Loucy (cell line): ENCODE results near the gene NECAP2.

ENCODE experiments used
- H2AFZ ChIP-seq: fragments of 200-600 bp; sonication (generic); 2 replicates; pipeline ENCODE4 v1.6.0; 2016; ENCODE audit warnings: antibody characterized with exemption, mild to moderate bottlenecking, low read length, moderate library complexity
- H3F3A ChIP-seq: fragments of 200-600 bp; 2 replicates; pipeline ENCODE4 v1.6.0; 2016; ENCODE audit warnings: antibody characterized with exemption, low read depth, mild to moderate bottlenecking
- H3K27me3 ChIP-seq: fragments of 200-600 bp; sonication (generic); 2 replicates; pipeline ENCODE4 v1.6.1; 2014; ENCODE audit warnings: low read length, mild to moderate bottlenecking; ENCODE audit not compliant: insufficient read depth, poor library complexity, severe bottlenecking
- H3K36me3 ChIP-seq: fragments of 200-600 bp; sonication (generic); 2 replicates; pipeline ENCODE4 v1.6.1; 2016; ENCODE audit warnings: low read length; ENCODE audit not compliant: insufficient read depth
- H3K4me1 ChIP-seq: fragments of 200-600 bp; sonication (generic); 2 replicates; pipeline ENCODE4 v1.5.1; 2014; ENCODE audit warnings: low read length, mild to moderate bottlenecking; ENCODE audit not compliant: insufficient read depth, poor library complexity, severe bottlenecking
- H3K4me2 ChIP-seq: fragments of 200-600 bp; sonication (generic); 2 replicates; pipeline ENCODE4 v1.6.0; 2014; ENCODE audit warnings: antibody characterized with exemption, low read length, low read depth, mild to moderate bottlenecking; ENCODE audit not compliant: poor library complexity, severe bottlenecking
- H3K4me3 ChIP-seq: fragments of 200-600 bp; sonication (generic); 2 replicates; pipeline ENCODE4 v1.5.1; 2014; ENCODE audit warnings: low read length, mild to moderate bottlenecking, mixed read lengths; ENCODE audit not compliant: poor library complexity, severe bottlenecking
- H3K79me2 ChIP-seq: fragments of 200-600 bp; sonication (generic); 2 replicates; pipeline ENCODE4 v1.6.1; 2014; ENCODE audit warnings: low read length; ENCODE audit not compliant: insufficient read depth
- H3K9ac ChIP-seq: fragments of 200-600 bp; sonication (generic); 2 replicates; pipeline ENCODE4 v1.6.0; 2014; ENCODE audit warnings: mild to moderate bottlenecking, low read depth, low read length, moderate library complexity; ENCODE audit not compliant: poor library complexity, severe bottlenecking
- H3K9me2 ChIP-seq: fragments of 200-600 bp; sonication (generic); replicated peaks from 2 replicates; pipeline ENCODE4 v1.6.1; 2016; ENCODE audit warnings: low read depth, low read length, mixed read lengths
- H3K9me3 ChIP-seq: fragments of 200-600 bp; sonication (generic); 2 replicates; pipeline ENCODE4 v1.6.1; 2014; ENCODE audit warnings: mild to moderate bottlenecking, antibody characterized with exemption, low read length, low read depth; ENCODE audit not compliant: insufficient read depth
- H4K20me1 ChIP-seq: fragments of 200-600 bp; sonication (generic); 2 replicates; pipeline ENCODE4 v1.6.0; 2014; ENCODE audit warnings: antibody characterized with exemption, low read length, mild to moderate bottlenecking; ENCODE audit not compliant: insufficient read depth, poor library complexity, severe bottlenecking
- CTCF ChIP-seq: fragments of 200-600 bp; sonication (generic); conservative IDR thresholded peaks from 2 replicates; pipeline ENCODE4 v1.5.1; 2014; ENCODE audit warnings: mild to moderate bottlenecking, antibody characterized with exemption, low read length
- EZH2phosphoT487 ChIP-seq: fragments of 200-600 bp; IDR thresholded peaks from 2 replicates; pipeline ENCODE4 v1.6.1; 2018; ENCODE audit warnings: antibody characterized with exemption, mild to moderate bottlenecking, moderate library complexity, borderline replicate concordance

The NECAP2 gene

DNA sequence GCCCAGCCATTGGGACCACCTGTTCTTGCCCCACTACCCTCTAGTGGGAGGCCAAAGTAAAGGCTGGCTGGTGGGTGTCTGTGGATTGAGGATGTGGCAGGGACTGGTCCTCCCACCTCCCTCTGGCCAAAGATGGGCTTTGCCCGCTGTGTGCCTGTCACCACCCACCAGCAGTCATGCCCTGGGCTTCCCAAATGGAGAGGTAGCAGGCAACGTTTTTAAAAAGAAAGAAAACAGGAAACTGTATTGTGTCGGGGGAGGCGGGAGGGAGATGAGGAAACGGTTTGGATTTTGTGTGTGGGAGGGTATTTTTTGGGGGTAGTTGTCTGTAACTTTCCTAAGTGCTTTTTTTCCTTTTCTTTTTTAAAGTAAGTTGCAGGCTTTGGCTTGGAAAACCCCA lies 43.4 kb upstream of the NECAP2 start:
- H3K4me3 ChIP-seq = no peak overlapping the region
- H3K9me3 ChIP-seq = no peaks in the 10 kb centered on the region
- H3K79me2 ChIP-seq = peaks cover 24% of the 10 kb centered on the region
- no peaks in the 10 kb centered on the region for H3F3A ChIP-seq
- H3K4me2 ChIP-seq = no peak overlapping the region
- peaks cover 10% of the 10 kb centered on the region for H4K20me1 ChIP-seq
- H3K27me3 ChIP-seq = no peaks in the 10 kb centered on the region
- no peaks in the 10 kb centered on the region for H3K9me2 ChIP-seq
- no peaks in the 10 kb centered on the region for H3K4me1 ChIP-seq
- no peak overlapping the region for H3K9ac ChIP-seq
- no peak overlapping the region for H2AFZ ChIP-seq
- no peak for TF ChIP-seq CTCF
- no peak for TF ChIP-seq EZH2phosphoT487
- peaks cover 70% of the 10 kb centered on the region; the same call in 1 of the 2 replicates for H3K36me3 ChIP-seq

DNA sequence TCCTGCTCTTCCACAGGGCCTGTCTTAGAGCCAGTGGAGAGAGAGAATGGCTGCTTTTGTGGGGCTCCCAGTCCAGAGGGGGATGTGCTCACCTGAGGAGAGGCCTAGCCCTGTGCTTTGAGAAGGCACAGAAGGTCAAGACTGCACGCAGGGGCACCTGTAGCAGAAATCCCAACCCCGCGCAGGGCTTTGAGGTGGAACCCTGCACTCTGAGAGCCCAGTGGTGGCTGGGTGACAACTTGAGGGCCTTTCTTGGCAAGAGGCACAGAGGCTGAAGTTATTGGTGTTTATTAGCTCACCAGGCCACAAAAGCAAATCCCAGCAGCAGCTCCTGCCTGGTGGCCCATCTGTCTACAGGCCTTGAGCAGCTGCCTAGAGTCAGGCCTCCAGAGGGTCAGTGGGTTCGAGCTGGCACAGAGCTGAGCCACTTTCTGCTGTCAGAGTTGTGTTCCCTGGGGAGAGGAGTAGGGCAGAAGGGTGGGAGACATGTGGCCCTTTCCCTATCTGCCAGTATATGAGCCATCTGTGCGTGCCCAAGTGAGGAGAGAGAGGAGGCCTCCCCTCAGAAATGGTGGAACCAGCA lies 42.1 kb upstream of the NECAP2 start:
- no peaks in the 10 kb centered on the region for H3K27me3 ChIP-seq
- no peak overlapping the region for H3K9ac ChIP-seq
- H3K4me3 ChIP-seq = no peak overlapping the region
- no peak overlapping the region for H2AFZ ChIP-seq
- H4K20me1 ChIP-seq = peaks cover 3% of the 10 kb centered on the region
- H3K4me1 ChIP-seq = no peaks in the 10 kb centered on the region
- H3F3A ChIP-seq = no peaks in the 10 kb centered on the region
- TF ChIP-seq EZH2phosphoT487 (no peak), CTCF (no peak)
- H3K9me2 ChIP-seq = no peaks in the 10 kb centered on the region
- no peaks in the 10 kb centered on the region for H3K9me3 ChIP-seq
- H3K4me2 ChIP-seq = no peak overlapping the region
- H3K36me3 ChIP-seq = peaks cover 64% of the 10 kb centered on the region; the same call in 1 of the 2 replicates
- H3K79me2 ChIP-seq = peaks cover 10% of the 10 kb centered on the region; the same call in 1 of the 2 replicates

DNA sequence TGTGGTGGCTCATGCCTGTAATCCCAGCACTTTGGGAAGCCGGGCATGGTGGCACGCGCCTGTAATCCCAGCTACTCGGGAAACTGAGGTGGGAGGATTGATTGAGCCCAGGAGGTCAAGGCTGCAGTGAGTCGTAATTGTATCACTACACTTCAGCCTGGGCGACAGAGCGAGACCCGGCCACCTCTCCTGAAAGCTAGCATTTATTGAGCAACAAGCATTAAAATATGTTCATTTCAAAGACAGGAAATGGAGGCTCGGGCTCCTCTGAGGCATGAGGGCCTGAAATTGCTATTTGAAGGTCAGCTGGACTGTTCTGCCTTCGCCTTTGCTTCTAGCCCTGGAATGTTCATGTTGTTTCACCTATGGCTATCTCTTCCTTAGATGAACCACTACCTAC lies 37.8 kb upstream of the NECAP2 start:
- Histone ChIP-seq H3K4me1 (no peaks in the 10 kb centered on the region), H3K9me3 (no peaks in the 10 kb centered on the region), H3K4me2 (no peak overlapping the region), H3K9ac (no peak overlapping the region), H3K9me2 (no peaks in the 10 kb centered on the region), H3F3A (no peaks in the 10 kb centered on the region), H3K36me3 (peaks cover 23% of the 10 kb centered on the region; the same call in 1 of the 2 replicates), H2AFZ (no peak overlapping the region), H4K20me1 (no peaks in the 10 kb centered on the region), H3K27me3 (no peaks in the 10 kb centered on the region), H3K4me3 (no peak overlapping the region), H3K79me2 (no peaks in the 10 kb centered on the region)
- no peak for TF ChIP-seq EZH2phosphoT487
- no peak for TF ChIP-seq CTCF
